Smooth muscle cell (in vitro differentiated cells): ENCODE results near the gene GALK1. TPM values are rescaled to one million over a fixed set of nuclear protein-coding genes. Genes with fewer than 3 reads are reported as not detected.

Experiments
- DNase-seq: peaks from one replicate; lab custom pipeline; 2025; ENCODE audit not compliant: unreplicated experiment; lab: John Stamatoyannopoulos, UW
- H2AFZ ChIP-seq: fragments of 200-600 bp; sonication (generic); 2 replicates; pipeline ENCODE4 v1.6.0; 2016; ENCODE audit warnings: antibody characterized with exemption, low read depth, mild to moderate bottlenecking
- H3F3A ChIP-seq: fragments of 200-600 bp; sonication (generic); 2 replicates; pipeline ENCODE4 v1.6.0; 2017; ENCODE audit warnings: antibody characterized with exemption, low read depth
- H3K27ac ChIP-seq: fragments of 200-600 bp; sonication (generic); 2 replicates; pipeline ENCODE4 v1.5.1; 2016; ENCODE audit warnings: low read depth, mild to moderate bottlenecking
- H3K27me3 ChIP-seq: fragments of 200-600 bp; sonication (generic); 2 replicates; pipeline ENCODE4 v1.6.1; 2016; ENCODE audit warnings: low read depth, mild to moderate bottlenecking
- H3K36me3 ChIP-seq: fragments of 200-600 bp; sonication (generic); 2 replicates; pipeline ENCODE4 v1.5.1; 2016; ENCODE audit warnings: low read depth
- H3K4me1 ChIP-seq: fragments of 200-600 bp; sonication (generic); 2 replicates; pipeline ENCODE4 v1.5.1; 2016; ENCODE audit warnings: low read depth
- H3K4me2 ChIP-seq: fragments of 200-600 bp; sonication (generic); 2 replicates; pipeline ENCODE4 v1.6.0; 2016; ENCODE audit warnings: mild to moderate bottlenecking
- H3K4me3 ChIP-seq: fragments of 200-600 bp; sonication (generic); 2 replicates; pipeline ENCODE4 v1.5.1; 2016; ENCODE audit warnings: mild to moderate bottlenecking
- H3K79me2 ChIP-seq: fragments of 200-600 bp; sonication (generic); 2 replicates; pipeline ENCODE4 v1.6.0; 2016; ENCODE audit warnings: low read depth, mild to moderate bottlenecking
- H3K9ac ChIP-seq: fragments of 200-600 bp; sonication (generic); 2 replicates; pipeline ENCODE4 v1.6.0; 2016; ENCODE audit warnings: low read depth
- H3K9me3 ChIP-seq: fragments of 200-600 bp; sonication (generic); replicated peaks from 2 replicates; pipeline ENCODE4 v1.5.1; 2016; ENCODE audit warnings: low read depth
- H4K20me1 ChIP-seq: fragments of 200-600 bp; sonication (generic); 2 replicates; pipeline ENCODE4 v1.6.0; 2016; ENCODE audit warnings: low read depth
- WGBS: methylation state at CpG from one replicate; pipeline ENCODE4 v1.1.7; 2016; ENCODE audit warnings: low lambda C conversion rate; 5-methylcytosine and 5-hydroxymethylcytosine counted together
- polyA plus RNA-seq: library from polyadenylated mRNA; unstranded; fragments of >200 nt; fragmentation: Nextera tagmentation; extraction: Ambion mirVana; gene quantifications from 2 replicates; pipeline ENCODE4 v1.2.1, GENCODE V29; 2016
- total RNA-seq: library from RNA; depleted of rRNA; stranded (reverse); fragments of >200 nt; gene quantifications from 2 replicates; pipeline ENCODE4 v1.2.3, GENCODE V29; 2014
- TF ChIP-seq, protein P1 (sequence below): fragments of 200-600 bp; sonication (generic); IDR thresholded peaks from 2 replicates; pipeline ENCODE4 v1.5.1; 2017; ENCODE audit warnings: borderline replicate concordance, mild to moderate bottlenecking, antibody characterized with exemption; ENCODE audit not compliant: insufficient read depth, poor library complexity, severe bottlenecking

GALK1 gene
- total and polyA plus RNA-seq, 2 experiments from 2014 or later, result 31.1 to 108 TPM

DNA sequence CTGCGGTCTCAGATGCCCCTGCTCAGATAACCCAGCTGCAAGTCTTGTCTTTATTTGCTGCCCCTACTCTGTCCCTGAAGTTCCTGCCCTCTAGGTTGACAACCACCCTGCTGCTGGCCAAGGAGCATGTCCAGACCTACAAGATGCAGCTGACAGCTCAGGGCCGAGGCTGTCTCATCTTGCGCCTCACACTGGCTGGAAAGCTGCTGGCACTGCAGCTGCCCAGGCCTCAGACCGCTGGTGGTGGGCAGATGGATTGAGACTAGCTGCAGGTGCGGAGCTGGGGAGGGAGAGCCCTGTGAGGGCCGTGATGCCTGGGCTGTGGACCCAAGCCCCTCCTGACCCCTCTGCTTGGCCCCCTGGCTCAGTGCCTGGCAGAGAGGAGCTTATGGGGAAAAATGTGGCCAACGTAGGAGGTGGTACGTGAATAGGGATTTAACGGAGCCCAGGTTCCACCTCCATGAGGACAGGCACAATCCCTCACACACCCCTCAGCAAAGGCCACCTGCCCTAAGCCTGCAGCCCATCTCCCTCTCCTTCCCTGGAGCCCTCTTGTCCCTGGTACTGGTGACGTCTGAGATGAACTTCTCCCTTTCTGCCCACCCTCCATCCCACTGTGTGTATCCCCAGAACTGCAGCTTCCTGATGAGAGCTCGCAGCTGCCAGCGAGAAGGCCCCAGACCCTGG is 8.3 kb upstream of the GALK1 start:
- no peak for DNase-seq
- Histone ChIP-seq H4K20me1 (peaks cover 34% of the 10 kb centered on the region), H3K4me2 (no peak overlapping the region), H3K9ac (no peak overlapping the region), H3K4me3 (no peak overlapping the region), H3K4me1 (peaks cover 10% of the 10 kb centered on the region), H3F3A (peaks cover 23% of the 10 kb centered on the region), H3K9me3 (no peaks in the 10 kb centered on the region), H3K79me2 (peaks cover 11% of the 10 kb centered on the region), H3K27ac (no peak overlapping the region), H2AFZ (no peak overlapping the region), H3K27me3 (no peaks in the 10 kb centered on the region), H3K36me3 (no peaks in the 10 kb centered on the region)
- WGBS, result 83% methylated on average over 12 of the region's 12 CpGs
- TF ChIP-seq, protein P1, sequence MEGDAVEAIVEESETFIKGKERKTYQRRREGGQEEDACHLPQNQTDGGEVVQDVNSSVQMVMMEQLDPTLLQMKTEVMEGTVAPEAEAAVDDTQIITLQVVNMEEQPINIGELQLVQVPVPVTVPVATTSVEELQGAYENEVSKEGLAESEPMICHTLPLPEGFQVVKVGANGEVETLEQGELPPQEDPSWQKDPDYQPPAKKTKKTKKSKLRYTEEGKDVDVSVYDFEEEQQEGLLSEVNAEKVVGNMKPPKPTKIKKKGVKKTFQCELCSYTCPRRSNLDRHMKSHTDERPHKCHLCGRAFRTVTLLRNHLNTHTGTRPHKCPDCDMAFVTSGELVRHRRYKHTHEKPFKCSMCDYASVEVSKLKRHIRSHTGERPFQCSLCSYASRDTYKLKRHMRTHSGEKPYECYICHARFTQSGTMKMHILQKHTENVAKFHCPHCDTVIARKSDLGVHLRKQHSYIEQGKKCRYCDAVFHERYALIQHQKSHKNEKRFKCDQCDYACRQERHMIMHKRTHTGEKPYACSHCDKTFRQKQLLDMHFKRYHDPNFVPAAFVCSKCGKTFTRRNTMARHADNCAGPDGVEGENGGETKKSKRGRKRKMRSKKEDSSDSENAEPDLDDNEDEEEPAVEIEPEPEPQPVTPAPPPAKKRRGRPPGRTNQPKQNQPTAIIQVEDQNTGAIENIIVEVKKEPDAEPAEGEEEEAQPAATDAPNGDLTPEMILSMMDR, result no peak

DNA sequence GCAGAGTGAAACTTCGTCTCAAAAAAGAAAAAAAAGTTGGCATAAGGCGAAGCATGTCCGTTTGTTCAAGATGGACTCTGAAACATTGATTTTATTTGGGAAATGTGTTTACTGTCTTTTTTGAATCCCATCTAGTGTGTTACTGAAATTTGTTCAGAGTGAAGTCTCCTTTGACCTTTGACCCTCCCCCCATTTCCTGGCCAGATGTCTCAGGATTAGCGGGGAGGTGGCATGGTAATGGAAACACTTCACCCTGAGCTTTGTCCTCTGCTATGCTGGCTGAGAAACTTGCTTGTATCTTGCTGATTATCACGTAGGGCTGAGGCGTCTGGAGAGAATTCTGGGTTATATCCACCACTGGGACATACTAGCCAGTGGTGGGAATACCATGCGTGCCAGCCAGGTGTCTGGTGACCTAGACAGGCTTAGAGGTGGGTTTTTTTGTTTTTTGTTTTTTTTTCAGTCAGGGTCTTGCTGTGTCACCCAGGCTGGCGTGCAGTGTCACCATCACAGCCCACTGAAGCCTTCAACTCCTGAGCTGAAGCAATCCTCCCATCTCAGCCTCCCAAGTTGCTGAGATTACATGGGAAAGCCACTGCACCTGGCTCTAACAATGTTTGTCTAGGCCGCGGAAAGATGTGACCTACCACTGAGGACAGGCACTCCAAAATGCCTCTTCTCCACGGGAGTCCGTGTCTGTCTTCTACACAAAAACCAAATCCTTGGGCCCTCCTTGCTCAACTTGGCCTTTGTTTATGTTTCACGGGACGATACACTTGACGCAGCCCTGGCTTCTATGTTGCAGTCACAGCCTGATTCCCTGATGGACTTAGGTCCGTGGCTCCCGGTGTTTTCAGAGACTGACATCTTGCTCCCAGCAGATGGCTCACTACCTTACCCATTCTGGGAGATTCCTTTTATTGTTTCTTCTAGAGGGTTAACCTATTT is 6.6 kb upstream of the GALK1 start:
- H2AFZ ChIP-seq, result no peak overlapping the region
- H4K20me1 ChIP-seq, result peaks cover 18% of the 10 kb centered on the region
- H3K36me3 ChIP-seq, result no peaks in the 10 kb centered on the region
- H3K27ac ChIP-seq, result no peak overlapping the region
- H3K4me3 ChIP-seq, result no peak overlapping the region
- H3F3A ChIP-seq, result peaks cover 10% of the 10 kb centered on the region
- no peaks in the 10 kb centered on the region for H3K9me3 ChIP-seq
- WGBS, result 84% methylated on average over 17 of the region's 17 CpGs
- no peak overlapping the region for H3K9ac ChIP-seq
- TF ChIP-seq, protein P1, result no peak
- H3K4me2 ChIP-seq, result no peak overlapping the region
- H3K79me2 ChIP-seq, result no peaks in the 10 kb centered on the region
- no peak for DNase-seq
- no peaks in the 10 kb centered on the region for H3K27me3 ChIP-seq
- no peaks in the 10 kb centered on the region for H3K4me1 ChIP-seq

DNA sequence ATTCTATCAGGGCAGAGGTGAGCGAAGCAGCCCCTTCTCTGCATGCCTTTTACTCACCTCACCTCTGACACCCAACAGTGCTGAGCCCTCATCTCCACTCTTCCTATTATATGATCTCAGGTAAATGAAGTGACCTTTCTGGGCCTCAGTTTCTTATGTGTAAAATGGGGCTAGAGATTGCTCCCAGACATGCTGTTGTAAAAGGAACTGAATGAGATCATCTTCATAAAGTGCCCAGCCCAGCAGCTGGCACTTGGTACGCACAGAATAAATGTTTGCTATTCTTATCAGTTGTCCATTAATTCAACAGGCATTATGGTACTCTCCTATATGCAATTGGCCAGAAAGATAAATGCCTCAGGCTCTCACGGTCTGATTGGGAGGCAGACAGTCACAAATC is 4.5 kb upstream of the GALK1 start:
- DNase-seq, result no peak
- Histone ChIP-seq H3K9ac (no peak overlapping the region), H3K4me3 (no peak overlapping the region), H2AFZ (no peak overlapping the region), H3K36me3 (no peaks in the 10 kb centered on the region), H3F3A (peaks cover 5% of the 10 kb centered on the region), H4K20me1 (no peaks in the 10 kb centered on the region), H3K9me3 (no peaks in the 10 kb centered on the region), H3K27ac (no peak overlapping the region), H3K4me2 (no peak overlapping the region), H3K4me1 (no peaks in the 10 kb centered on the region), H3K27me3 (no peaks in the 10 kb centered on the region), H3K79me2 (no peaks in the 10 kb centered on the region)
- WGBS, result 93% methylated on average over 3 of the region's 3 CpGs
- TF ChIP-seq, protein P1, result no peak
